ENCODE data around the gene THUMPD2.
A peak's percentile ranks its signal among the peaks of the same experiment; 100 is the strongest.
"Not testable (repeated sequence)": the region's sequence is repeated elsewhere in the genome, so short reads cannot be mapped to it uniquely, and the experiment has no call there.

THUMPD2 gene, protein sequence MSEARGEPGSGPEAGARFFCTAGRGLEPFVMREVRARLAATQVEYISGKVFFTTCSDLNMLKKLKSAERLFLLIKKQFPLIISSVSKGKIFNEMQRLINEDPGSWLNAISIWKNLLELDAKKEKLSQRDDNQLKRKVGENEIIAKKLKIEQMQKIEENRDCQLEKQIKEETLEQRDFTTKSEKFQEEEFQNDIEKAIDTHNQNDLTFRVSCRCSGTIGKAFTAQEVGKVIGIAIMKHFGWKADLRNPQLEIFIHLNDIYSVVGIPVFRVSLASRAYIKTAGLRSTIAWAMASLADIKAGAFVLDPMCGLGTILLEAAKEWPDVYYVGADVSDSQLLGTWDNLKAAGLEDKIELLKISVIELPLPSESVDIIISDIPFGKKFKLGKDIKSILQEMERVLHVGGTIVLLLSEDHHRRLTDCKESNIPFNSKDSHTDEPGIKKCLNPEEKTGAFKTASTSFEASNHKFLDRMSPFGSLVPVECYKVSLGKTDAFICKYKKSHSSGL

GRCh38 chr2:39778775-39779340 is at the start of gene THUMPD2:
Gene THUMPD2, minus strand, starts transcription at chr2:39779258. Its CDS starts 19 bp downstream, at chr2:39779239.
- DNase-seq (ENCODE audit: low spot score) = peak; percentile 62

GRCh38 chr2:39821871-39822270 is 42.8 kb upstream of the THUMPD2 start:
- DNase-seq (ENCODE audit: low spot score) = no peak

GRCh38 chr2:39816845-39817244 is 37.8 kb upstream of the THUMPD2 start:
- DNase-seq (ENCODE audit: low spot score) = no peak

GRCh38 chr2:39816428-39816827 is 37.4 kb upstream of the THUMPD2 start:
- DNase-seq (ENCODE audit: low spot score) = no peak

DNA sequence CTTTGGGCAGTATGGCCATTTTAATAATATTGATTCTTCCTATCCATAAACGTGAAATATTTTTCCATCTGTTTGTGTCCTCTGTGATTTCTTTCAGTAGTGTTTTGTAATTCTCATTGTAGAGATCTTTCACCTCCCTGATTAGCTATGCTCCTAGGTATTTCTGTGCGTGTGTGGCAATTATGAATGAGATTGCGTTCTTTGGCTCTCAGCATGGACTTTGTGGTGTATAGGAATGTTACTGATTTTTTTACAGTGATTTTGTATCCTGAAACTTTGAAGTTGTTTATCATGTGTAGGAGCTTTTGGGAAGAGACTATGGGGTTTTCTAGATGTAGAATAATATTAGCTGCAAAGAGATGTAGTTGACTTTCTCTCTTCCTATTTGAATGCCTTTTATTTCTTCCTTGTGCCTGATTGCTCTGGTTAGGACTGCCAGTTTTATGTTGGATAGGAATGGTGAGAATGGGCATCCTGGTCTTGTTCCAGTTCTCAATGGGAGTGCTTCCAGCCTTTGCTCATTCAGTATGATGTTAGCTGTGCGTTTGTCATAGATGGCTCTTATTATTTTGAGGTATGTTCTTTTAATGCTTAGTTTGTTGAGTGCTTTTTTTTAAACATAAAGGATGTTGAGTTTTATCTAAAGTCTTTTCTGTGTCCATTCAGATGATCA is 27.0 kb upstream of the THUMPD2 start:
- DNase-seq (ENCODE audit: low spot score) = no peak

DNA sequence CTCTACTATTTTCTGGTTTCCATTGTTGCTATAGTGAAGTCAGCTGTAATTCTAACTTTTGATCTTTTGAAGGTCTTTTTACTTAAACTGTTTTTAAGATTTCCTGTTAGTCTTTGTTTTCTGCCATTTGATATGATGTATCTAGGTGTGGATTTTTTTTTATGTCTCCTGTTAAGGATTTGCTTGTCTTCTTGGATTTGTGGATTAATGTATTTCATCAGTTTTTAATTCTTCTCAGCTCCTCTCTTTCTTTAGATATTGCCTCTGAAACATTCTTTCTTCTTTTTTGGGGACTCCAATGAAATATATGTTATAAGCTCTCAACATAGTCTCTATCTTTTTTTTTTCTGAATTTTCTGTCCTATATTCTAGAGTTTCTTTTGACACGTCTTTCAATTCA is 24.8 kb upstream of the THUMPD2 start:
- DNase-seq (ENCODE audit: low spot score) = no peak

- no peak for DNase-seq (ENCODE audit: low spot score)
Observed at GRCh38 chr2:39800752-39801151, 21.7 kb upstream of the THUMPD2 start.

DNA sequence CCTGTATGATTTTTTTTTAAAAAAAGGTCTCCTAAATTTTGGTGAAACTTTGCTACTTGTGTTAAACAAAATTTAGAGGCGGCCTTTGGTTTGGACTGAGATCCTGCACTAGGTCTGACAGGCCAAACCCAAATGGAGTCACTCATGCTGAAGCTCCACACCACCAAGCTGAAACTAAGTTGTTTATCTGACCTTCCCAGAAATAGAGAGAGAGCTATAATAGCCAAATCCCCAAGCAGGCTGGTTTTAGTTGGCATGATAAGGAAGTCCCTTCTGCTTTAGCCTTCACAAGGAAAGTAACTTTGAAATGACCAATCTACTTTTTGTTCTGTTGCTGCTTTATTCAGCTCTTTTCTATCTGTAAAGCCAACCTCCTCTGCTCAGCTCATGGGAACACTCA is 17.1 kb upstream of the THUMPD2 start:
- no peak for DNase-seq (ENCODE audit: low spot score)

GRCh38 chr2:39790216-39790818 is 11.3 kb upstream of the THUMPD2 start:
- not testable (repeated sequence) for DNase-seq (ENCODE audit: low spot score)

DNA sequence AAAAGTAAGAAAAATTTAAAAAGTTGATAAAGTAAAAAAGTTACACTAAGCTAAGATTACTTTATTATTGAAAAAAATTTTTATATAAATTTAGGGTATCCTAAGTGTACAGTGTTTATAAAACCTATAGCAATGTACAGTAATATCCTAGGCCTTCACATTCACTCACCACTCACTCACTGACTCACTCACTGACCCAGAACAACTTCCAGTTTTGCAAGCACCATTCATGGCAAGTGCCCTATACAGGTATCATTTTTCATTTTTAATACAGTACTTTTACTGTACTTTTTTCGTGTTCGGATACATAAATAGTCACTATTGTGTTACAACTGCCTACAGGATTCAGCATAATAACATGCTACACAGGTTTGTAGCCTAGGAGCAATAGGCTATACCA is 8.9 kb upstream of the THUMPD2 start:
- no peak for DNase-seq (ENCODE audit: low spot score)

GRCh38 chr2:39786761-39787522 is 7.9 kb upstream of the THUMPD2 start:
- no peak for DNase-seq (ENCODE audit: low spot score)

- DNase-seq (ENCODE audit: low spot score) = no peak
Observed at GRCh38 chr2:39782591-39782990, 3.5 kb upstream of the THUMPD2 start.

- DNase-seq (ENCODE audit: low spot score) = no peak
Observed at GRCh38 chr2:39781697-39782096, 2.6 kb upstream of the THUMPD2 start.

DNA sequence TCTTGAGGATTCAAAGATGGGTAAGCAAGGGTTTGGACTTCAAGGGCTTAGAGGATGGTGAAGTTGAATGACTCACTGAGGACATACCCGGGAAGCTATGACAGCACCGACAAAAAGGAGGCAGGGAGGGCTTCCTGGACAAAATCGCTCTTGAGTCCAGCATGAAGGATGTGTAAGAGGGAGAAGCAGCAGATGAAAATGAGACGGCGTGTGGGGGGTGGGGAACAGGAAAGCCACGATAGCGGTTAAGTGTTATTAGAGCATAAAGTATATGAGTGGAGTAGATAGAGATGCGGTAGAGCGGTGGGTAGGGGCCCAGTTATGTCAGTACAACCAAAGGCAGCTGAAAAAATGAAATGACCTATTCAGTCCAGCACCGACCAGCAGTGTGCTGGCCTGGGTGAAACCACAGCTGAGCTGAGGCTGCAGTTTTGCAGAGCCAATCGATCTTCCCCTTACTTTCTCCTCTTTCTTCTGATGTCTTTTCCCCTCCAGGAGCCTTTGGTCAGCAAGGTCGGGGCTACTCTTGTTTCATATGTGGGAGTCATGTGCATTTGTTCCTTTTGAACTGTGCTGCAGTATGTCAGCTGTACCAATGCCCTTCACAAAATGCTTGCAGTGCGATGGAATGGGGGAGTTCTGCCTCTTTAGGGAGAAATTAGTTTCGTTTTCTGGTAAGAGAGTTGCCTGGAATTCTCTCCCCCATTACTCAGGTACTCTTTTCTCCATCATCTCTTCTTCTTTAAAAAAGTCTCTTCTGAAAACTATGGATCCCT is 2.0 kb upstream of the THUMPD2 start:
- DNase-seq (ENCODE audit: low spot score) = peak; percentile 34

DNA sequence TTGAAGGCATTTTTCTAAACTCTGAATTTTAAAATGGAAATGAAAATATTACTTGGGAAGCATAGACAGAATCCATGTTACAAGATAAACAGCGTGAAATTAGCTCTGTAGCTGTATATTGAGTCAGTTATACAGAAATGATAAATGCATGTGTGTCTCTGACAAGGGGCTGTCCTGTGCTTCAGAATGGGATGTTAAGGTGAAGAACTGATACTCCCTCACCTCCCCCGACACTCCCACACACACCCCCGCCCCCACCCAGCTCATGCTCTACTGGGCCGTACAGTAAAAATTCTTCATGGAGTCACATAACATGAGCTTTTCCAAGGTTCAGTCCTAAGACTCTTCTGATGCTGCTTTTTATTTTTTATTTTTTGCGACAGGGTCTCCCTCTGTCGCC is 869 bp upstream of the THUMPD2 start:
- DNase-seq (ENCODE audit: low spot score) = no peak

DNA sequence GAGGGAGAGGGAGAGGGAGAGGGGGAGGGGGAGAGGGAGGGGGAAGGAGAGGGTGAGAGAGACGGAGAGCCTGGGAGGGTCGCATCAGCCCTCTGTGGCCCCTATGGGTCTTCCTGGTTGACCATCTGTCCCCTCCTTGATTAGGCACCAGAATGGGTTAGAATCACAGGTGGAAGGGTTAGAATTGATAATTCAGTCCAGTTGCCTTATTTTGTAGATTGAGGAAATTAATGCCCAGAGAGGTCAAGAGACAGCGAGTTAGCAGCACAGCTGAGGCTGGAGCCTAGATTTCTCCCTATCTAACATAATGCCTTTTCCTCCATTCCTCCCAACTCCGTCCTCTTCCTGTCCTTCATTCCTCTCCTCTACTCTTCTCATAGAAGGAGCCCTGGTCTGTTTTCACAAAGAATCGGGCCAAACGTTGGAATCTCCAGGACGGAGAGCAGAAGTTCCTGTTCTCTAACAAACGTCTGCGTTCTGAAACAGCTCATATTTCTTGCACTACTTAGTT is 338 bp upstream of the THUMPD2 start:
- no peak for DNase-seq (ENCODE audit: low spot score)

DNA sequence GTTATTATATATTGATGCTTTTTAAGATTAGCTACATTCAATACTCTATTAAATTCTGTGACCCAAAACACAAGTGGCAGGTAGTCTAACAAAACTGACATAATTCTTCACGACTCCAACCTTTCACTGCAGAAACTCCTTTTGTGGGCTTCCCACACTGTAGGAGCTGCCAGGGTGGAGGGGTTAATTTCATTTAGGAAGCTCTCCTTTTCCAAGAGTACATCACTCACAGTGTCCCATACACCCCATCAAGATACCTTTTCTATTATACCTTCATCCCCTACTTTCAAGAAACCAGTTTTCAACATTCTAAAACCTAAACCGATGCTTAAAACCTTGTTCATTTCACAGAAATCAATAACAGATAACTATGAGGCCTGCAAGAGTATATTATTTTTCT is 825 bp downstream of the THUMPD2 start:
- DNase-seq (ENCODE audit: low spot score) = no peak

- no peak for DNase-seq (ENCODE audit: low spot score)
Observed at GRCh38 chr2:39772812-39773152, 6.3 kb downstream of the THUMPD2 start.

DNA sequence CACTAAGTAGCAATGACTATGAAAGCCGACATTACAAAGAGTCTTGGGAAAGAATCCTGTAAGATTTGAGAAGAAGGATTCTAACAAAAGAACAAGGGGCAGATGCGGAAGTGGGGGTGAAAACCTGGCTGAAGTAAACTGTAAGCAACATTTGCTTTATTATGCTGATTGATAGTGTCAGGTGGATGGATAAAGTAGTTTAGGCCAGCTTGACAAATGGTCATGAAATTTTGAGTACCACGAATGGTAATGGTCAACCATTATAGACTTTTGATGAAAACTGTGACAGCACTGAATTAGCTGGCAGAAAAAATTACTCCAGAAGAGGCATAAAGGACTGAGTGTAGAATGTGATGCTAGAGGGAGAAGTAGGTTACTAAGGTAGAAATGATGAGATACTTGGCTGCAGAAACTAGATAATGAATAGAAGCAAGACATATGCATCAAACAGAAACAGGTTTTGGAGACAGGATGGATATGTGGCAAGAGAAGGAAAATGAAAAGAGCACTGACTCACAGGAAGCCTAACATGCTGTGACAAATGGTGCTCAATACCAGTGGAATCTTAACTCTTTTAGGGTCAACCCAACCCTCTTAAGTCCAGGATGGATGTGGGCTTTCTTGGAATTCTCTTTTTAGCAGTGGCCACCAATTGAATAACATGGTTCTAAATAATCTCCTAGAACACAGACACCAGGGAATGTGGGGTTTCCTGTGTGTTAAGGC is 6.8 kb downstream of the THUMPD2 start:
- DNase-seq (ENCODE audit: low spot score) = peak; percentile 30

DNA sequence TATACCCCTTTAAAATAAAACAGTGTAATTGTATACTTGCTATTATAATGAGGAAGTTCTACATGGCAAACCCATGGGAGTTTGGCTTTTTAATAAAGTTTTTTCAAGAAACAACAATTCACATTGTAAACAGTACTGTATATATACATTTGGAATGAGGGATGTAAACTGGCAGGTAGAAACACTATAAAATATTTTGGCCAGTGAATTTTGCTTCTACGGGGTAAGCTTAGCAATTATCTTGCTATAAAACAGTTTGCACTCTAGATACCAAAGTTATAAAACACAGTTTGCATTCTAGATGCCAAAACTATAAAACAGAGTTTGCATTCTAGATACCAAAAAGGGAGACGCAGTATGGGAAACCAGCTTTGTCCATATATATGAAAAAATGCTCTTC is 16.6 kb downstream of the THUMPD2 start:
- DNase-seq (ENCODE audit: low spot score) = no peak

Data from hepatic stellate cell (primary cell).